Measurements from ENCODE around the gene VKORC1.
"Not testable (repeated sequence)": the region's sequence is repeated elsewhere in the genome, so short reads cannot be mapped to it uniquely, and the experiment has no call there.

Gene VKORC1

GRCh38 chr16:31094424-31095120 is at the start of gene VKORC1:
VKORC1 (minus strand) TSS chr16:31094797; CDS start chr16:31094729, 68 bp downstream.
- Histone ChIP-seq H3K9me3 (replicated peaks in 1 of 11) (0 out of 22 replicates have a peak, but pooled peaks cover 0 to under 1% (median 0%) of the 10 kb centered on the region in 11 experiments), H3K4me2 (peak within 1 kb of the TSS; percentile 83 to 99 (median 97)), H3K4me1 (peaks cover 20 to 46% (median 29%) of the 10 kb centered on the region in 10 experiments), H4K20me1 (peaks cover 0 to 29% (median 0%) of the 10 kb centered on the region in 11 experiments; a peak in 7 of 22 replicates), H3K27me3 (no peaks in the 10 kb centered on the region), H3K9ac (peak within 1 kb of the TSS; percentile 80 to 90 (median 87)), H3K27ac (peak within 1 kb of the TSS; percentile 47 to 82 (median 77); a peak in 21 of 22 replicates), H3K36me3 (peaks cover 13 to 32% (median 22%) of the 10 kb centered on the region in 11 experiments), H3K4me3 (peak within 1 kb of the TSS; percentile 81 to 98 (median 92))
- no peak for TF ChIP-seq Cebpa-rat (IDR thresholded peaks at IDR 0.05)

DNA sequence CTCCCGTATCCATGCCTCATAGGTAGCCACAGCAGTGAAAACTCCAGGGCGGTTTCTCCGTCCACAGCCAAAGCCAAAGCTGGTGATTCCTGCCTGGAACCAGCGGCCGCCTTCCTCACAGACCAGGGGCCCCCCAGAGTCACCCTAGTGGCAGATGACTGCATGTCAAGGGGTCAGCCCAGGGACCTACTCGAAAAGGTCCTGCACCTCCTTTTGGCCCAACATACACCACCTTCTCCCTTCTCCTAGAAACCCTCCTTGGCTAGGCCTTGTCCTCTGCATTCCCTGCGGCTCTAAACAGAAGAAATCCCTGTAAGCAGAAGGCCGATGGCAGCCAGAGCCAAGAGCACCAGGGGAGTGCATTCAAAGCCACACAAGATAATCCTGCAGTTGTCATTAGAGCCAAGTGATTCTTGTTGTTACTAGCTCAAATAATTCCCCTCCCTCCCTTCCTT is 49.1 kb upstream of the VKORC1 start:
- no peaks in the 10 kb centered on the region for H3K9me3 ChIP-seq (replicated peaks in 1 of 11)
- no peak overlapping the region for H3K4me3 ChIP-seq
- TF ChIP-seq Cebpa-rat (IDR thresholded peaks at IDR 0.05), result no peak
- H3K27ac ChIP-seq, result no peak overlapping the region
- H3K9ac ChIP-seq, result no peak overlapping the region
- H3K4me2 ChIP-seq, result 0 out of 22 replicates have a peak overlapping the region, but pooled peaks of 1 of the 11 experiments have one; percentile 98
- H4K20me1 ChIP-seq, result no peaks in the 10 kb centered on the region
- H3K36me3 ChIP-seq, result no peaks in the 10 kb centered on the region
- H3K4me1 ChIP-seq, result peaks cover 27 to 49% (median 39%) of the 10 kb centered on the region in 10 experiments
- no peaks in the 10 kb centered on the region for H3K27me3 ChIP-seq

DNA sequence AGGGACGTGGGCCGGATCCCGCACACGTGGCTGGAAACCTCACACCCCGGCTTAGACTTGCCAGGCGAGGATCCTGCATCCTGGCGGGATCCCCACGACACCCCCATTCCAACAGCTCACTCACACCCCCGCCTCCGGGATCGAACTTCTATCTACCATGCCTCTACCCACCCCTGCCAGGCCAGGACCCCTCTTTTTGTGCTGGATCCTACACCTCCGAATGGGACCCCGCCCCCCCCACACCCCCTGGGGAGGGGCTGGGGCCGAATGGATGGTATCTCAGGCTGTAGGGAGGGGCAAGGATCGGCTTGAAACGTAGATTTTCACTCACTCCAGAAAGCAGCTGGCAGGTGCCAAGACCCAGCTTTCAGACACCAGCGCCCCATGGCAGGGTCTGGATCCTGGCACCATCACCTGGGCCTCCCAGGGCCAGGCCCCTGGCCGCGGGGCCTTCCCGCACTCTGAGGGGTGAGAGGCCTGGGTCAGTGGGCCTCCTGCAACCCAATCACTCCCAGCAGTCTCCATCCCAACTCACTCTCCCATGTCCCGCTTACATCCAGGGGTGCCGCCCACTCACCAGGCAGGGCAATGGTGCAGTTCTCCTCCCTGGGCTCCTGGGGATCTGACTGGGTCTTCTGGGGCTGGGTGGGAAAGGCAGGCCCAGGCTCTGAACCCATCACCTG is 48.6 kb upstream of the VKORC1 start:
- no peak for TF ChIP-seq Cebpa-rat (IDR thresholded peaks at IDR 0.05)
- Histone ChIP-seq H3K27me3 (no peaks in the 10 kb centered on the region), H3K36me3 (no peaks in the 10 kb centered on the region), H3K9me3 (replicated peaks in 1 of 11) (no peaks in the 10 kb centered on the region), H3K4me1 (peaks cover 27 to 48% (median 38%) of the 10 kb centered on the region in 10 experiments), H3K4me3 (peak overlapping the region; percentile 48 to 71 (median 58); a peak in 18 of 20 replicates), H3K9ac (peak overlapping the region; percentile 68 to 86 (median 83); a peak in 21 of 22 replicates), H4K20me1 (no peaks in the 10 kb centered on the region), H3K4me2 (peak overlapping the region; percentile 84 to 98 (median 95)), H3K27ac (peak overlapping the region; percentile 74 to 88 (median 82); a peak in 21 of 22 replicates)

DNA sequence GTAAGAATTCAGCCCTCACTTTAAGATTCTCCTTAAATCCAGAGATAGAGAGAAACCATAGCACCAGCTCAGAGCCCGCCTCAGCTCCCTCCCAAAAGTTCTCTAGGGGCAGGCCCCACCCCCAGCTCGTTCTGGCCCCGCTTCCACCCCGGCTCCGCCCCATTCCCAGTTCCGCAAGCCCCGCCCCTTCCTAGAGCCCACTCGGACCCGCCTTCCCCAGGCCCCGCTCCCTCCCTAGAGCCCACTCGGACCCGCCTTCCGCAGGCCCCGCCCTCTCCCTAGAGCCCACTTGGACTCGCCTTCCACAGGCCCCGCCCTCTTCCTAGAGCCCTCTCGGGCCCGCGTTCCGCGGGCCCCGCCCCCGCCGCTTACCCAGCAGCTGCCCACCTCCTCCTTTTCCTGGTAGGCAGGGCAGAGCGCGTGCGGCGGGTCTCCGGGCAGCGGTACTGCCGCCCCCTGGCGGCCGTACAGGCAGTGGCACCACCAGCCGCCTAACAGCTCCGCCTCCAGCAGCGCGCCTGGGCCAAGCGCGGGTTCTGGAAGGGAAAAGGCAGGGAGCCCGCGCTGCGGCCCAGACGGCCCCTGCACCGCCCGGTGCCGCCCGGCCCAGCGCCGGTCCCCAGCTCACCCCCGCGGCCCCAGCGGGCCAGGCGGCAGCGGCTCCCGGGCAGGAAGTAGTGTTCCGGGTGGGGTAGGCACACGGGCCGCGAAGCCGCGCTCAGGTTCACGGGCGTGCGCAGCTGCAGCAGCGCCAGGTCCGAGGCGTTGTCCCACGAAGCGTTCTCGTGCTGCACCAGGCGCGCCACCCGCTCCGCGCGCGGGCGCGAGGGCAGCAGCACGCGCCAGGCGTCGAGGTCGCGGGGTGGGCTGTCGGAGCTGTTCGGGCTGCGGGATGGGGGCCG is 47.8 kb upstream of the VKORC1 start:
- no peaks in the 10 kb centered on the region for H3K36me3 ChIP-seq
- H3K9ac ChIP-seq, result peak overlapping the region; percentile 68 to 86 (median 83)
- H4K20me1 ChIP-seq, result no peaks in the 10 kb centered on the region
- no peak for TF ChIP-seq Cebpa-rat (IDR thresholded peaks at IDR 0.05)
- no peaks in the 10 kb centered on the region for H3K27me3 ChIP-seq
- H3K4me3 ChIP-seq, result peak overlapping the region; percentile 48 to 71 (median 58)
- peak overlapping the region; percentile 84 to 98 (median 95) for H3K4me2 ChIP-seq
- H3K4me1 ChIP-seq, result peaks cover 27 to 47% (median 37%) of the 10 kb centered on the region in 10 experiments
- no peaks in the 10 kb centered on the region for H3K9me3 ChIP-seq (replicated peaks in 1 of 11)
- peak overlapping the region; percentile 74 to 88 (median 82) for H3K27ac ChIP-seq

DNA sequence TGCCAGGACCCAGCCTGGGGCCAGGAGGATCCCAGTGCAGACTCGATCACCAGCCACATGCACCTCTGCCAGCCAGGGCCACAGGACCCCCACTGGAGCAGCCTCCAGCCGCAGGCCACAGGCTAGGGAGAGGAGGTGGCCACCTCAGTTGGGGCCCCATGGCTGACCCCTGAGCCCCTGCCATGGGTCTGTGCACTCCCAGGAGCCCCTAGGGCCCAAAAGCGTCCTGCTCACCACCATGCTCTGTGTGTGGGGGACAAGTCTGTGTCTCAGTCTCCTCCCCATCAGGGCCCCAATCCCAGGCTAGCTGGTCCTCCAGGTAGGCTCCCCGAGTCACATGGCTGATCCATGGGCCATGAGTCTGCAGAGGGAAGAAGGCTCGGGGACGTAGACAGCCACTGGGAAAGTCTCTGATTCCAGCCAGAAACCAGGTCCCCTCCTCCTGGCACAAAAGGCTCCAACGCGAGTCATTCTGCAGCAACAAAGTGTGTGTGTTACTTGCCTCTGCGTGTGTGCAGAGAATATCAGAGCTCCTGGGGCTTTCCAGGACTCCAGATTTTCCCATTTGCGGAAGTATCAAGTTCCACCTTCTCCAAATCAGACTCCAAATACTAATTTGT is 47.0 kb upstream of the VKORC1 start:
- Histone ChIP-seq H3K9ac (peak overlapping the region; percentile 26 to 69 (median 58); a peak in 20 of 22 replicates), H3K36me3 (no peaks in the 10 kb centered on the region), H3K4me1 (peaks cover 27 to 47% (median 42%) of the 10 kb centered on the region in 10 experiments), H3K4me2 (peak overlapping the region; percentile 55 to 93 (median 82)), H3K27ac (peak overlapping the region; percentile 21 to 74 (median 55); a peak in 18 of 22 replicates), H3K27me3 (no peaks in the 10 kb centered on the region), H4K20me1 (no peaks in the 10 kb centered on the region), H3K9me3 (replicated peaks in 1 of 11) (no peaks in the 10 kb centered on the region), H3K4me3 (peak overlapping the region in 5 of 10 experiments; percentile 17 to 45 (median 27); a peak in 8 of 20 replicates)
- TF ChIP-seq Cebpa-rat (IDR thresholded peaks at IDR 0.05), result no peak

- H4K20me1 ChIP-seq; H3K27me3 ChIP-seq; H3K4me3 ChIP-seq; H3K36me3 ChIP-seq; H3K9me3 ChIP-seq (replicated peaks in 1 of 11): not testable (repeated sequence)
- H3K4me2 ChIP-seq, result peak overlapping the region; percentile 55 to 93 (median 82)
- H3K27ac ChIP-seq, result peak overlapping the region in 10 of 11 experiments; percentile 21 to 74 (median 56); a peak in 17 of 22 replicates
- peak overlapping the region in 10 of 11 experiments; percentile 26 to 69 (median 60); a peak in 13 of 22 replicates for H3K9ac ChIP-seq
- H3K4me1 ChIP-seq, result peaks cover 27 to 47% (median 42%) of the 10 kb centered on the region in 10 experiments
These were observed 46.5 kb upstream of the VKORC1 start for GRCh38 chr16:31141071-31141469.

GRCh38 chr16:31138621-31139578 is 44.3 kb upstream of the VKORC1 start:
- Histone ChIP-seq H4K20me1 (no peaks in the 10 kb centered on the region; a peak in 1 of 22 replicates), H3K9me3 (replicated peaks in 1 of 11) (no peaks in the 10 kb centered on the region), H3K36me3 (no peaks in the 10 kb centered on the region), H3K27ac (peak overlapping the region in 1 of 11 experiments; percentile 3; a peak in 1 of 22 replicates), H3K4me3 (no peak overlapping the region), H3K4me2 (peak overlapping the region in 1 of 11 experiments; percentile 7; a peak in 1 of 22 replicates), H3K27me3 (no peaks in the 10 kb centered on the region), H3K4me1 (peaks cover 38 to 62% (median 52%) of the 10 kb centered on the region in 10 experiments), H3K9ac (no peak overlapping the region; a peak in 1 of 22 replicates)
- no peak for TF ChIP-seq Cebpa-rat (IDR thresholded peaks at IDR 0.05)

GRCh38 chr16:31136822-31137499 is 42.4 kb upstream of the VKORC1 start:
- Histone ChIP-seq H3K4me1 (peaks cover 43 to 64% (median 54%) of the 10 kb centered on the region in 10 experiments), H3K36me3 (peaks cover 1 to 15% (median 10%) of the 10 kb centered on the region in 11 experiments; a peak in 20 of 22 replicates)
- H3K9me3 ChIP-seq (replicated peaks in 1 of 11); H3K4me3 ChIP-seq; H3K27ac ChIP-seq; H3K4me2 ChIP-seq; H4K20me1 ChIP-seq; H3K27me3 ChIP-seq; H3K9ac ChIP-seq: not testable (repeated sequence)
